ENCODE measurements around the gene MYH11. TPM values are rescaled to one million over a fixed set of nuclear protein-coding genes. Genes with fewer than 3 reads are reported as not detected.

MYH11 gene
- total and polyA plus RNA-seq, 2 donors (not counting 1 experiment from before 2014, with no cell fraction given): 1.3 to 14.5 TPM

DNA sequence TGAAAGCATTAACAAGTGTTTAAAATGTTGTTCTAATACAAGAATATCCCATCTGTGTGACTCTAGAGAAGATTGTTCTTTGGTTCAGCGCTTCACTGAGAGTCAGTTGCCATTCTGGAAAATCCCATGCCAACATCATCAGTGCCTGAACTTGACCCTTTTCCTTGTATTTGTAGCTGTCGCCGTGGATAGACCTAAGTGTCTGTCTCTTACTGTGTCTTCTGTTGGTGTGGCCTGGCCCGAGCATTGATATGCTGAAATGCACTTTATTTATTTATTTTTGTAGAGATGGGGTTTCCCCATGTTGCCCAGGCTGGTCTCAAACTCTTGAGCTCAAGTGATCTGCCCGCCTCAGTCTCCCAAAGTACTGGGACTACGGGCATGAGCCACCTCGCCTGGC is 76.0 kb downstream of the MYH11 start:
- no peaks in the 10 kb centered on the region for H4K20me1 ChIP-seq (ENCODE audit: control insufficient read depth, extremely low read depth, insufficient read depth, low read length)
- no peaks in the 10 kb centered on the region for H3K79me2 ChIP-seq (ENCODE audit: control insufficient read depth, insufficient read depth, low read length)
- no peak for DNase-seq (ENCODE audit: low read depth in 2 of 2)
- H3K27ac ChIP-seq (ENCODE audit: insufficient read depth, low read length): no peak overlapping the region
- TF ChIP-seq, protein P1, sequence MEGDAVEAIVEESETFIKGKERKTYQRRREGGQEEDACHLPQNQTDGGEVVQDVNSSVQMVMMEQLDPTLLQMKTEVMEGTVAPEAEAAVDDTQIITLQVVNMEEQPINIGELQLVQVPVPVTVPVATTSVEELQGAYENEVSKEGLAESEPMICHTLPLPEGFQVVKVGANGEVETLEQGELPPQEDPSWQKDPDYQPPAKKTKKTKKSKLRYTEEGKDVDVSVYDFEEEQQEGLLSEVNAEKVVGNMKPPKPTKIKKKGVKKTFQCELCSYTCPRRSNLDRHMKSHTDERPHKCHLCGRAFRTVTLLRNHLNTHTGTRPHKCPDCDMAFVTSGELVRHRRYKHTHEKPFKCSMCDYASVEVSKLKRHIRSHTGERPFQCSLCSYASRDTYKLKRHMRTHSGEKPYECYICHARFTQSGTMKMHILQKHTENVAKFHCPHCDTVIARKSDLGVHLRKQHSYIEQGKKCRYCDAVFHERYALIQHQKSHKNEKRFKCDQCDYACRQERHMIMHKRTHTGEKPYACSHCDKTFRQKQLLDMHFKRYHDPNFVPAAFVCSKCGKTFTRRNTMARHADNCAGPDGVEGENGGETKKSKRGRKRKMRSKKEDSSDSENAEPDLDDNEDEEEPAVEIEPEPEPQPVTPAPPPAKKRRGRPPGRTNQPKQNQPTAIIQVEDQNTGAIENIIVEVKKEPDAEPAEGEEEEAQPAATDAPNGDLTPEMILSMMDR (conservative IDR thresholded peaks at IDR 0.05 in 1 of 2, IDR thresholded peaks at IDR 0.05 in 1 of 2; ENCODE audit: low read depth in 1 of 2, low read length in 2 of 2): no peak
- TF ChIP-seq EZH2 (IDR thresholded peaks at IDR 0.05; ENCODE audit: low read length, missing control alignments): no peak
- H3K27me3 ChIP-seq (ENCODE audit: control insufficient read depth, insufficient read depth, low read length): peaks cover 9% of the 10 kb centered on the region
- H3K36me3 ChIP-seq (ENCODE audit: control insufficient read depth, insufficient read depth, low read length): no peaks in the 10 kb centered on the region
- H2AFZ ChIP-seq (ENCODE audit: low read length): no peak overlapping the region
- no peak overlapping the region for H3K9ac ChIP-seq (ENCODE audit: insufficient read depth, low read length)
- H3K4me3 ChIP-seq (replicated peaks in 1 of 4; ENCODE audit: control extremely low read depth in 1 of 4, insufficient read depth in 1 of 4, low read depth in 3 of 4, low read length in 4 of 4): no peak overlapping the region
- no peaks in the 10 kb centered on the region for H3K9me3 ChIP-seq (ENCODE audit: control insufficient read depth, insufficient read depth, low read depth, low read length)
- no peaks in the 10 kb centered on the region for H3K4me1 ChIP-seq (ENCODE audit: control insufficient read depth, extremely low read depth, insufficient read depth, low read length)
- H3K4me2 ChIP-seq (ENCODE audit: extremely low read depth, insufficient read depth, low read length): no peak overlapping the region

DNA sequence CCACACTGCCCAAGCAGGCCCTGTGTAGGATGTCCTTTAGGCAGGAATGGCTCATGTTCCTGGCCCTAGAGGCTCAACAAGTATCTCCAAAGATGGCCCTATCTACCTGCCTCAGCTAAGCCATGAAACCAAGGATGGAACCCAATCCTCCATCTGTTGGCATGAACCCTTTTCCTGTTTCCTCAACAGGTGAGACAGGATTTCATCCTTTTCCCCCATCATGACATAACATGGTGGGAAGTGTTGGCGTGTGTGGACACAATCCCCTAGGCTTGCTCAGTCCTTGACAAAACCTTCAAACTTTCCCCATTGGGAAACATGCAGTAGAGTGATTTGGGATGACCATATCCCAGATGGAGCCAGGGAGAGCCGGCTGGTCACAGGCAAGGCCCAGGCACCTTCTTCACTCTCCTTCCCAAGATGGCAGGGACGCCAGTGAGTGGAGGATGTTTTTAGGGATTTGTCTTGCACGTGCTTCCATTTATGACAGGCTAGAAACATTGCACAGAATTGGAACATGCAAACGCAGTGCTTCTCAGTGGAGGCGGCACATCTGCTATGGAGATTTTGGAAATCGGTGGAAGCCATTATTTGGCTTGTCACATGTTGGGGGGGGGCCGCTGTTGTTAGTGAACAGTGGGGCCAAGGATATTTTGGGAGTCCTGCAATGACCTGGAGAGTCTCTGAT is 77.0 kb downstream of the MYH11 start:
- Histone ChIP-seq H3K4me1 (ENCODE audit: control insufficient read depth, extremely low read depth, insufficient read depth, low read length) (no peaks in the 10 kb centered on the region), H2AFZ (ENCODE audit: low read length) (no peak overlapping the region), H3K4me2 (ENCODE audit: extremely low read depth, insufficient read depth, low read length) (no peak overlapping the region), H3K27me3 (ENCODE audit: control insufficient read depth, insufficient read depth, low read length) (peaks cover 9% of the 10 kb centered on the region), H3K4me3 (replicated peaks in 1 of 4; ENCODE audit: control extremely low read depth in 1 of 4, insufficient read depth in 1 of 4, low read depth in 3 of 4, low read length in 4 of 4) (no peak overlapping the region), H3K9ac (ENCODE audit: insufficient read depth, low read length) (no peak overlapping the region), H3K9me3 (ENCODE audit: control insufficient read depth, insufficient read depth, low read depth, low read length) (no peaks in the 10 kb centered on the region), H3K79me2 (ENCODE audit: control insufficient read depth, insufficient read depth, low read length) (no peaks in the 10 kb centered on the region), H3K27ac (ENCODE audit: insufficient read depth, low read length) (no peak overlapping the region), H4K20me1 (ENCODE audit: control insufficient read depth, extremely low read depth, insufficient read depth, low read length) (no peaks in the 10 kb centered on the region), H3K36me3 (ENCODE audit: control insufficient read depth, insufficient read depth, low read length) (no peaks in the 10 kb centered on the region)
- no peak for DNase-seq (ENCODE audit: low read depth in 2 of 2)
- no peak for TF ChIP-seq EZH2 (IDR thresholded peaks at IDR 0.05; ENCODE audit: low read length, missing control alignments)
- TF ChIP-seq, protein P1 (conservative IDR thresholded peaks at IDR 0.05 in 1 of 2, IDR thresholded peaks at IDR 0.05 in 1 of 2; ENCODE audit: low read depth in 1 of 2, low read length in 2 of 2): no peak

DNA sequence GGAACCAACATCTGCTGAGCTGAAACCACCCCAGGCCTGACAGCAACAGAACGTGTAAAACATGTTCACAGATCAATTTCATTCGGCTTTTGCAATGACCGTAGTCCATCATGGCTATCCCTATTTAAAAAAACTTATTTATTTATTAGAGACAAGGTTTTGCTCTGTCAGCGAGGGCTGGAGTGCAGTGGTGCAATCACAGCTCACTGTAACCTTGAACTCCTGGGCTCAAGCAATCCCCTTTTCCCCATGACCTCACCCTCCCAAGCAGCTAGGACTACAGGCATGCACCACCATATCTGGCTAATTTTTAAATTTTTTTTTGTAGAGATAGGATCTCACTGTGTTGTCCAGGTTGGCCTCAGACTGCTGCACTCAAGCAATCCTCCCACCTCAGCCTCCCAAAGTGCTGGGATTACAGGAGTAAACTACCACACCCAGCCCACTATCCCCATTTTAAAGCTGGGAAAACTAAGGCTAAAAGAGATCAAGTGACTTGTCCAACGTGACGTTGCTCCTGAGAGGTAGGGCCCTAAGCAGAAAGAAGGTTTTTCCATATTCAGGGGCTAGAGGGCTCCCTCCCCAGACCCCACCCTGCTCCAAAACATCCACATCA is 77.7 kb downstream of the MYH11 start:
- no peaks in the 10 kb centered on the region for H3K4me1 ChIP-seq (ENCODE audit: control insufficient read depth, extremely low read depth, insufficient read depth, low read length)
- no peak overlapping the region for H3K9ac ChIP-seq (ENCODE audit: insufficient read depth, low read length)
- H3K27ac ChIP-seq (ENCODE audit: insufficient read depth, low read length): no peak overlapping the region
- H3K36me3 ChIP-seq (ENCODE audit: control insufficient read depth, insufficient read depth, low read length): no peaks in the 10 kb centered on the region
- H4K20me1 ChIP-seq (ENCODE audit: control insufficient read depth, extremely low read depth, insufficient read depth, low read length): no peaks in the 10 kb centered on the region
- H3K4me3 ChIP-seq (replicated peaks in 1 of 4; ENCODE audit: control extremely low read depth in 1 of 4, insufficient read depth in 1 of 4, low read depth in 3 of 4, low read length in 4 of 4): no peak overlapping the region
- no peaks in the 10 kb centered on the region for H3K79me2 ChIP-seq (ENCODE audit: control insufficient read depth, insufficient read depth, low read length)
- H3K9me3 ChIP-seq (ENCODE audit: control insufficient read depth, insufficient read depth, low read depth, low read length): no peaks in the 10 kb centered on the region
- H2AFZ ChIP-seq (ENCODE audit: low read length): no peak overlapping the region
- TF ChIP-seq, protein P1 (conservative IDR thresholded peaks at IDR 0.05 in 1 of 2, IDR thresholded peaks at IDR 0.05 in 1 of 2; ENCODE audit: low read depth in 1 of 2, low read length in 2 of 2): no peak
- TF ChIP-seq EZH2 (IDR thresholded peaks at IDR 0.05; ENCODE audit: low read length, missing control alignments): no peak
- H3K27me3 ChIP-seq (ENCODE audit: control insufficient read depth, insufficient read depth, low read length): peaks cover 10% of the 10 kb centered on the region
- no peak for DNase-seq (ENCODE audit: low read depth in 2 of 2)
- no peak overlapping the region for H3K4me2 ChIP-seq (ENCODE audit: extremely low read depth, insufficient read depth, low read length)

All from fibroblast of lung (primary cell).